H1 (cell line): Measurements from ENCODE around the gene GPR160. TPM values are rescaled to one million over a fixed set of nuclear protein-coding genes. Genes with fewer than 3 reads are reported as not detected.

Experiments
- CTCF ChIA-PET: fragments of 300-600 bp; sonication (Branson Sonifier 250); formaldehyde crosslinking; loops from one replicate; lab custom pipeline; 2021; ENCODE audit not compliant: partially characterized antibody; lab: Charles Lee
- POLR2A ChIA-PET: fragments of 300-600 bp; sonication (Branson Sonifier 250); formaldehyde crosslinking; loops from one replicate; lab custom pipeline; 2021; ENCODE audit warnings: inconsistent platforms; ENCODE audit not compliant: partially characterized antibody; lab: Charles Lee
- DNase-seq, 2 experiments: peaks; one replicate each; pipeline versions ENCODE4 v3.0.0 to v3.0.0-alpha.2; 2010 to 2022; ENCODE audit warnings: low spot score in 2 of 2, low read depth in 1 of 2, mixed read lengths in 1 of 2
- FAIRE-seq: peaks from 2 replicates; lab custom pipeline; 2011; peaks lifted over from hg19 to GRCh38; lab: Jason Lieb, UNC
- H2AFZ ChIP-seq: 2 replicates; pipeline ENCODE4 v1.8.1; 2012; ENCODE audit warnings: low read length, inconsistent platforms
- H2AK5ac ChIP-seq: 2 replicates; pipeline ENCODE4 v1.6.1; 2013; ENCODE audit warnings: low read depth, low read length
- H2BK120ac ChIP-seq: replicated peaks from 2 replicates; pipeline ENCODE3; 2013; ENCODE audit warnings: low read depth, low read length, inconsistent platforms
- H2BK12ac ChIP-seq: 2 replicates; pipeline ENCODE4 v1.6.1; 2013; ENCODE audit warnings: low read depth, low read length
- H2BK15ac ChIP-seq: 2 replicates; pipeline ENCODE4 v1.6.1; 2013; ENCODE audit warnings: low read length
- H2BK20ac ChIP-seq: 2 replicates; pipeline ENCODE4 v1.6.1; 2013; ENCODE audit warnings: low read length
- H2BK5ac ChIP-seq: 2 replicates; pipeline ENCODE4 v1.6.1; 2013; ENCODE audit warnings: low read depth, low read length
- H3K14ac ChIP-seq: 2 replicates; pipeline ENCODE4 v1.6.1; 2013; ENCODE audit warnings: inconsistent platforms; ENCODE audit not compliant: insufficient read length
- H3K18ac ChIP-seq: 2 replicates; pipeline ENCODE4 v1.6.1; 2013; ENCODE audit warnings: low read length; ENCODE audit errors: extremely low read depth
- H3K23ac ChIP-seq: 2 replicates; pipeline ENCODE4 v1.6.1; 2013; ENCODE audit warnings: inconsistent platforms; ENCODE audit not compliant: insufficient read length
- H3K23me2 ChIP-seq: 2 replicates; pipeline ENCODE4 v1.6.1; 2013; ENCODE audit warnings: low read depth, low read length
- H3K27ac ChIP-seq: 2 replicates; pipeline ENCODE4 v1.6.1; 2011; ENCODE audit warnings: low read depth, low read length, inconsistent platforms
- H3K27me3 ChIP-seq, 4 experiments: replicated peaks in 1 of 4; 1 replicate in 1 of 4; 2 replicates in 3 of 4; pipeline versions ENCODE4 v1.6.1 to v1.8.1; 2011 to 2013; ENCODE audit warnings: low read length in 3 of 4, mild to moderate bottlenecking in 3 of 4, inconsistent platforms in 2 of 4, mixed read lengths in 2 of 4, moderate library complexity in 1 of 4; ENCODE audit not compliant: control insufficient read depth in 3 of 4, insufficient read depth in 3 of 4; ENCODE audit errors: extremely low read depth in 1 of 4
- H3K36me3 ChIP-seq, 4 experiments: 2 replicates each; pipeline versions ENCODE4 v1.6.1 to v1.8.1; 2011 to 2013; ENCODE audit warnings: mild to moderate bottlenecking in 4 of 4, low read length in 3 of 4, moderate library complexity in 2 of 4, control low read depth in 1 of 4, inconsistent platforms in 1 of 4; ENCODE audit not compliant: insufficient read depth in 4 of 4, control insufficient read depth in 2 of 4
- H3K4ac ChIP-seq: replicated peaks from 2 replicates; pipeline ENCODE3; 2013; ENCODE audit warnings: low read length, low read depth, mixed read lengths, inconsistent platforms; ENCODE audit not compliant: insufficient read length
- H3K4me1 ChIP-seq, 4 experiments: replicated peaks in 1 of 4; 1 replicate in 1 of 4; 2 replicates in 3 of 4; pipeline versions ENCODE4 v1.6.1 to v1.8.1; 2011 to 2013; ENCODE audit warnings: low read length in 3 of 4, inconsistent platforms in 2 of 4, mixed read lengths in 1 of 4; ENCODE audit not compliant: insufficient read depth in 4 of 4, control insufficient read depth in 3 of 4
- H3K4me2 ChIP-seq, 2 experiments: 2 replicates each; pipeline versions ENCODE4 v1.6.1 to v1.8.1; 2011 to 2013; ENCODE audit warnings: low read depth in 2 of 2, low read length in 2 of 2, control low read depth in 1 of 2, inconsistent platforms in 1 of 2, mild to moderate bottlenecking in 1 of 2; ENCODE audit not compliant: insufficient read depth in 1 of 2
- H3K4me3 ChIP-seq, 4 experiments: fragments of 200-600, 300-600 bp in 1 of 4; sonication (generic), shearing (Covaris generic), sonication (Bioruptor Twin) in 1 of 4; 2 replicates each; pipeline versions ENCODE4 v1.5.1 to v1.8.1; 2011 to 2016; ENCODE audit warnings: low read length in 4 of 4, low read depth in 3 of 4, control low read depth in 2 of 4, inconsistent platforms in 2 of 4, mild to moderate bottlenecking in 2 of 4, mixed read lengths in 1 of 4, moderate library complexity in 1 of 4; ENCODE audit not compliant: insufficient read depth in 2 of 4; ENCODE audit errors: extremely low read depth in 1 of 4
- H3K56ac ChIP-seq: replicated peaks from 2 replicates; pipeline ENCODE3; 2013; ENCODE audit warnings: low read depth, mild to moderate bottlenecking, mixed read lengths, low read length, inconsistent platforms; ENCODE audit not compliant: insufficient read length
- H3K79me1 ChIP-seq: 2 replicates; pipeline ENCODE4 v1.6.1; 2013; ENCODE audit warnings: low read depth, low read length, control low read depth
- H3K79me2 ChIP-seq, 2 experiments: 2 replicates each; pipeline versions ENCODE4 v1.6.1 to v1.8.1; 2012 to 2013; ENCODE audit warnings: low read length in 2 of 2, mild to moderate bottlenecking in 2 of 2, inconsistent platforms in 1 of 2; ENCODE audit not compliant: insufficient read depth in 2 of 2, control insufficient read depth in 1 of 2
- H3K9ac ChIP-seq, 4 experiments: replicated peaks in 1 of 4; 1 replicate in 1 of 4; 2 replicates in 3 of 4; pipeline versions ENCODE4 v1.6.1 to v1.8.1; 2011 to 2013; ENCODE audit warnings: low read depth in 3 of 4, low read length in 3 of 4, control low read depth in 2 of 4, mild to moderate bottlenecking in 2 of 4, moderate library complexity in 2 of 4, inconsistent platforms in 1 of 4; ENCODE audit errors: extremely low read depth in 1 of 4
- H3K9me3 ChIP-seq, 2 experiments: 2 replicates each; pipeline versions ENCODE4 v1.6.1 to v1.8.1; 2012 to 2013; ENCODE audit warnings: mild to moderate bottlenecking in 2 of 2, moderate library complexity in 2 of 2, control low read depth in 1 of 2, inconsistent platforms in 1 of 2, low read depth in 1 of 2, low read length in 1 of 2, mixed read lengths in 1 of 2; ENCODE audit not compliant: insufficient read depth in 2 of 2
- H4K20me1 ChIP-seq, 2 experiments: replicated peaks in 1 of 2; 2 replicates each; pipeline versions ENCODE3 to v1.8.1; 2011 to 2013; ENCODE audit warnings: inconsistent platforms in 2 of 2, low read length in 2 of 2, mild to moderate bottlenecking in 1 of 2; ENCODE audit not compliant: insufficient read depth in 2 of 2, control insufficient read depth in 1 of 2
- H4K5ac ChIP-seq: 2 replicates; pipeline ENCODE4 v1.6.1; 2013; ENCODE audit warnings: low read length, low read depth, mixed read lengths, inconsistent platforms; ENCODE audit not compliant: insufficient read length
- H4K8ac ChIP-seq: 2 replicates; pipeline ENCODE4 v1.8.0; 2013; ENCODE audit warnings: mild to moderate bottlenecking, moderate library complexity, low read length, inconsistent platforms; ENCODE audit not compliant: insufficient read depth; ENCODE audit errors: extremely low read depth
- H4K91ac ChIP-seq: replicated peaks from 2 replicates; pipeline ENCODE3; 2013; ENCODE audit warnings: low read length, mixed read lengths, inconsistent platforms; ENCODE audit not compliant: insufficient read length
- ATF3 ChIP-seq: IDR thresholded peaks from 2 replicates; pipeline ENCODE4 v1.6.1; 2011; ENCODE audit warnings: low read depth, mild to moderate bottlenecking, low read length; ENCODE audit not compliant: insufficient read depth
- GTF2F1 ChIP-seq: IDR thresholded peaks from 2 replicates; pipeline ENCODE4 v1.6.1; 2012; ENCODE audit warnings: low read depth, low read length, improper control_type of control experiment, borderline replicate concordance
- HDAC6 ChIP-seq: IDR thresholded peaks from one replicate; pipeline ENCODE4 v1.7.1; 2012; ENCODE audit warnings: low read depth, mild to moderate bottlenecking, inconsistent platforms, low read length, moderate library complexity
- NANOG ChIP-seq: IDR thresholded peaks from 2 replicates; pipeline ENCODE4 v1.6.1; 2011; ENCODE audit warnings: low read length, low read depth, mild to moderate bottlenecking, inconsistent platforms; ENCODE audit not compliant: insufficient read depth, poor library complexity, severe bottlenecking
- POU5F1 ChIP-seq: IDR thresholded peaks from 2 replicates; pipeline ENCODE4 v1.6.1; 2011; ENCODE audit warnings: low read depth, mild to moderate bottlenecking, low read length, moderate library complexity
- RAD21 ChIP-seq, 2 experiments: IDR thresholded peaks in 1 of 2; conservative IDR thresholded peaks in 1 of 2; 2 replicates each; pipeline ENCODE4 v1.6.1; 2011; ENCODE audit warnings: low read depth in 2 of 2, low read length in 2 of 2, improper control_type of control experiment in 1 of 2, inconsistent platforms in 1 of 2, mild to moderate bottlenecking in 1 of 2, moderate library complexity in 1 of 2
- RBBP5 ChIP-seq: IDR thresholded peaks from 2 replicates; pipeline ENCODE4 v1.7.1; 2012; ENCODE audit warnings: low read depth, mild to moderate bottlenecking, inconsistent platforms, low read length, moderate library complexity, borderline replicate concordance
- RFX5 ChIP-seq: IDR thresholded peaks from 2 replicates; pipeline ENCODE4 v1.6.1; 2011; ENCODE audit warnings: low read depth, low read length, improper control_type of control experiment, borderline replicate concordance
- SIX5 ChIP-seq: IDR thresholded peaks from 2 replicates; pipeline ENCODE4 v1.6.1; 2011; ENCODE audit warnings: mild to moderate bottlenecking, low read depth, low read length
- SUZ12 ChIP-seq: fragments of 200-600 bp; sonication (generic); IDR thresholded peaks from 2 replicates; pipeline ENCODE4 v1.6.1; 2012; ENCODE audit warnings: mild to moderate bottlenecking, inconsistent platforms, low read length, moderate library complexity, mixed read lengths
- TAF7 ChIP-seq: optimal IDR thresholded peaks from 2 replicates; pipeline ENCODE3; 2011; ENCODE audit warnings: low read depth, mild to moderate bottlenecking, inconsistent platforms, low read length, moderate library complexity, borderline replicate concordance
- TBP ChIP-seq: IDR thresholded peaks from 2 replicates; pipeline ENCODE4 v1.6.1; 2011; ENCODE audit warnings: low read depth, low read length, improper control_type of control experiment
- TCF12 ChIP-seq: IDR thresholded peaks from 2 replicates; pipeline ENCODE4 v1.6.1; 2011; ENCODE audit warnings: low read depth, mild to moderate bottlenecking, low read length
- YY1 ChIP-seq: IDR thresholded peaks from 2 replicates; pipeline ENCODE4 v1.6.1; 2011; ENCODE audit warnings: low read depth, mild to moderate bottlenecking, low read length
- WGBS, 2 experiments: shearing (Covaris generic) in 1 of 2; methylation state at CpG; one replicate each; pipeline versions ENCODE4 v1.1.6 to v1.1.7; 2013 to 2015; ENCODE audit warnings: low lambda C conversion rate in 2 of 2, mixed read lengths in 2 of 2, inconsistent platforms in 1 of 2, low coverage in 1 of 2, missing lambda C conversion rate in 1 of 2; ENCODE audit not compliant: insufficient replicate concordance in 2 of 2, insufficient coverage in 1 of 2, insufficient read length in 1 of 2; ENCODE audit errors: extremely low coverage in 1 of 2, missing lambda C conversion rate in 1 of 2; 5-methylcytosine and 5-hydroxymethylcytosine counted together
- polyA plus RNA-seq, 7 experiments: library from polyadenylated mRNA; depleted of rRNA in 3 of 7; stranded (reverse) in 5 of 7; unstranded in 2 of 7; fragments of >200 nt in 5 of 7; fragments of 200-250 nt in 2 of 7; gene quantifications; 1 replicate in 5 of 7; 2 replicates in 1 of 7; 4 replicates in 1 of 7; pipeline versions ENCODE4 v1.2.1 to v1.2.3, GENCODE V29; 2011 to 2013; ENCODE audit warnings: missing spikeins in 2 of 7, mixed read lengths in 2 of 7
- total RNA-seq: library from RNA; stranded (reverse); fragmentation: NEBNext Ultra II Directional; extraction: Animal tissue kit (Norgen Biotek cat#: 25700); gene quantifications from 2 replicates; pipeline ENCODE4 v1.2.1, GENCODE V29; 2021

Gene GPR160
- total and polyA plus RNA-seq, 2 of the 8 experiments (the other 6 are each of a cell fraction or from before 2014, with no cell fraction given): 14.3 to 16.6 TPM

DNA sequence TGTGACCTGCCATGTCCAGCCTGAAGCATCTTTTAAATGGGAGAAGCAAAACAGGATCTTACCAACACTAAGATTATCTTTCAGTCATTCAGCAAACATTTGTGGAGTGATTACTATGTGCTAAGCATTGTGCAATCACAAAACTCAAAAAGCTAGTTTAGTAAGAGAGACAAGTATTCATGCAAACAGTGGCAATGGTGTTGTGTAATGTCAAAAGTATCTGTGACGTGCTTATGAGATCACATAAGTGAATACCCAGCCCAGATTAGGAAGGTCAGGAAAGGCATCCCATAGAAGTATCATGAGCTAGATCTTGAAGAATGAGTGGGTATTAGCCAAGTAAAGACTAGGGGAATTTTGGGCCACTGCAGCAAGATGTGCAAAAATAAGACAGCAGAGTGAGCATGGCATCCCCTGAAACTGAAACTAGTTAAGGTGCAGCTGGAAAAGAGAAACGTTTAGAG lies 39.1 kb upstream of the GPR160 start:
- H2BK120ac ChIP-seq: no peak overlapping the region
- DNase-seq (no peak), FAIRE-seq (no peak)
- no peak overlapping the region for H4K8ac ChIP-seq
- no peaks in the 10 kb centered on the region for H3K79me2 ChIP-seq
- no peaks in the 10 kb centered on the region for H3K9me3 ChIP-seq
- H3K23ac ChIP-seq: no peak overlapping the region
- H3K36me3 ChIP-seq: peaks cover 2 to 13% (median 5%) of the 10 kb centered on the region in 4 experiments; a peak in 3 of 8 replicates
- TF ChIP-seq RFX5 (no peak), HDAC6 (no peak), GTF2F1 (no peak), RBBP5 (no peak), TCF12 (no peak), RAD21 (IDR thresholded peaks at IDR 0.05 in 1 of 2, conservative IDR thresholded peaks at IDR 0.05 in 1 of 2; ENCODE audit: low read depth in 2 of 2, low read length in 2 of 2) (no peak), NANOG (no peak), SUZ12 (no peak), TBP (no peak), YY1 (no peak), SIX5 (no peak), POU5F1 (no peak), TAF7 (no peak), ATF3 (no peak)
- H4K91ac ChIP-seq: no peak overlapping the region
- H4K5ac ChIP-seq: no peak overlapping the region
- H3K14ac ChIP-seq: no peak overlapping the region
- no peak overlapping the region for H2AFZ ChIP-seq
- WGBS, 2 experiments: 75% methylated on average over 2 of the region's 2 CpGs; no CpG with 5 or more reads in 1 of the 2 experiments
- no peak overlapping the region for H2AK5ac ChIP-seq
- CTCF ChIA-PET: no interaction called here
- no peak overlapping the region for H3K27ac ChIP-seq
- H2BK5ac ChIP-seq: no peak overlapping the region
- H3K27me3 ChIP-seq: no peaks in the 10 kb centered on the region
- no peak overlapping the region for H3K4ac ChIP-seq
- no peaks in the 10 kb centered on the region for H3K4me1 ChIP-seq
- POLR2A ChIA-PET: interaction anchor here (0.5 kb wide), 1 partner anchor 73 kb away, joined by 3 read pairs; no protein-coding TSS in a partner anchor
- H2BK15ac ChIP-seq: no peak overlapping the region
- H3K18ac ChIP-seq: no peak overlapping the region
- no peaks in the 10 kb centered on the region for H4K20me1 ChIP-seq
- no peak overlapping the region for H3K4me3 ChIP-seq
- no peak overlapping the region for H3K4me2 ChIP-seq
- no peaks in the 10 kb centered on the region for H3K23me2 ChIP-seq
- H3K79me1 ChIP-seq: no peaks in the 10 kb centered on the region
- no peak overlapping the region for H2BK12ac ChIP-seq
- no peak overlapping the region for H3K9ac ChIP-seq
- no peak overlapping the region for H3K56ac ChIP-seq
- no peak overlapping the region for H2BK20ac ChIP-seq
